K562 (cell line): ENCODE results near the gene SCNN1A. TPM values are rescaled to one million over a fixed set of nuclear protein-coding genes. Genes with fewer than 3 reads are reported as not detected.
A peak's percentile ranks its signal among the peaks of the same experiment; 100 is the strongest.

Experiments used
- BACH1 ChIP-seq: fragments of 200-800 bp; sonication (Bioruptor generic); IDR thresholded peaks from 2 replicates; pipeline ENCODE4 v1.6.1; 2016; ENCODE audit warnings: missing genetic modification characterization, missing compliant biosample characterization
- BRD4 ChIP-seq: fragments of 200-600 bp; sonication (generic); IDR thresholded peaks from 2 replicates; pipeline ENCODE4 v1.6.1; 2017; ENCODE audit warnings: inconsistent platforms
- CAMTA2 ChIP-seq: fragments of 250-450 bp; sonication (Bioruptor Pico); conservative IDR thresholded peaks from 2 replicates; pipeline ENCODE4 v1.5.1; 2022
- CTBP1 ChIP-seq: fragments of 450-650 bp; IDR thresholded peaks from 2 replicates; pipeline ENCODE4 v1.6.1; 2016; ENCODE audit warnings: borderline replicate concordance
- EP300 ChIP-seq: IDR thresholded peaks from 2 replicates; pipeline ENCODE4 v1.6.1; 2012; ENCODE audit warnings: low read length, improper control_type of control experiment
- ETV1 ChIP-seq: fragments of 450-650 bp; conservative IDR thresholded peaks from 2 replicates; pipeline ENCODE4 v1.6.1; 2016; ENCODE audit warnings: missing genetic modification characterization, control low read depth, low read depth, missing compliant biosample characterization
- HNRNPK ChIP-seq: fragments of 200-400 bp; formaldehyde crosslinking; IDR thresholded peaks from one replicate; pipeline ENCODE4 v1.6.1; 2018; ENCODE audit warnings: mild to moderate bottlenecking, low read depth, low read length; ENCODE audit not compliant: poor library complexity, severe bottlenecking
- MAFG ChIP-seq: fragments of 450-650 bp; conservative IDR thresholded peaks from 2 replicates; pipeline ENCODE4 v1.6.1; 2016; ENCODE audit warnings: missing genetic modification characterization, missing compliant biosample characterization
- MBD2 ChIP-seq: sonication (generic); IDR thresholded peaks from 2 replicates; pipeline ENCODE4 v1.6.1; 2016; ENCODE audit warnings: low read depth, borderline replicate concordance
- MTA1 ChIP-seq: fragments of 450-650 bp; IDR thresholded peaks from 2 replicates; pipeline ENCODE4 v1.6.1; 2017; ENCODE audit warnings: borderline replicate concordance
- NFRKB ChIP-seq: fragments of 450-650 bp; IDR thresholded peaks from 2 replicates; pipeline ENCODE4 v1.6.1; 2016; ENCODE audit warnings: low read depth
- PCBP1 ChIP-seq: fragments of 200-400 bp; formaldehyde crosslinking; IDR thresholded peaks from 2 replicates; pipeline ENCODE4 v1.6.1; 2018; ENCODE audit warnings: mild to moderate bottlenecking, low read depth, low read length; ENCODE audit not compliant: poor library complexity, severe bottlenecking
- POLR2A ChIP-seq: fragments of 450-650 bp; conservative IDR thresholded peaks from 2 replicates; pipeline ENCODE4 v1.6.1; 2016
- RNF2 ChIP-seq: sonication (generic); IDR thresholded peaks from 2 replicates; pipeline ENCODE4 v1.6.1; 2016
- ZKSCAN8 ChIP-seq: fragments of 200-800 bp; sonication (Bioruptor generic); IDR thresholded peaks from 2 replicates; pipeline ENCODE4 v1.6.1; 2016; ENCODE audit warnings: missing genetic modification characterization, missing compliant biosample characterization
- polyA plus RNA-seq, 8 experiments: library from polyadenylated mRNA; depleted of rRNA in 4 of 8; stranded (reverse) in 5 of 8; unstranded in 3 of 8; fragments of >200 nt; fragmentation: Nextera tagmentation in 2 of 8; fragmentation: Illumina TruSeq in 1 of 8; extraction: Ambion mirVana in 2 of 8; extraction: Trizol in 1 of 8; gene quantifications; 2 replicates each; pipeline versions ENCODE4 v1.2.1 to v1.2.3, GENCODE V29; 2011 to 2014; ENCODE audit warnings: inconsistent platforms in 1 of 8, missing spikeins in 1 of 8
- total RNA-seq, 7 experiments: library from RNA; depleted of rRNA in 6 of 7; stranded (reverse); fragments of >200 nt in 6 of 7; fragmentation: Illumina TruSeq in 2 of 7; extraction: Trizol in 2 of 7; gene quantifications; 2 replicates each; pipeline versions ENCODE4 v1.2.1 to v1.2.3, GENCODE V29; 2011 to 2021; ENCODE audit warnings: low replicate concordance in 1 of 7
- TF ChIP-seq, protein P1 (sequence below): IDR thresholded peaks from 2 replicates; pipeline ENCODE4 v1.6.1; 2014; ENCODE audit warnings: antibody characterized with exemption
- TF ChIP-seq, protein P2 (sequence below): fragments of 250-450 bp; sonication (Bioruptor Pico); IDR thresholded peaks from 2 replicates; pipeline ENCODE4 v1.4.0; 2020; ENCODE audit warnings: mild to moderate bottlenecking, moderate library complexity, borderline replicate concordance
- TF ChIP-seq, protein P3 (sequence below): fragments of 450-650 bp; IDR thresholded peaks from 2 replicates; pipeline ENCODE4 v1.6.1; 2014; ENCODE audit warnings: low read depth, mild to moderate bottlenecking, moderate library complexity, borderline replicate concordance
- TF ChIP-seq, protein P4 (sequence below): fragments of 250-450 bp; sonication (Bioruptor Pico); IDR thresholded peaks from 2 replicates; pipeline ENCODE4 v1.4.0; 2020; ENCODE audit warnings: mild to moderate bottlenecking
- TF ChIP-seq, protein P5 (sequence below), 2 experiments: fragments of 250-450 bp in 1 of 2; fragments of 450-650 bp in 1 of 2; sonication (Bioruptor Pico) in 1 of 2; IDR thresholded peaks; 2 replicates each; pipeline versions ENCODE4 v1.6.1 to v1.8.0; 2016 to 2021; ENCODE audit warnings: mild to moderate bottlenecking in 2 of 2, moderate library complexity in 2 of 2, missing compliant biosample characterization in 1 of 2, missing genetic modification characterization in 1 of 2

Gene SCNN1A
- total and polyA plus RNA-seq, 9 of the 15 experiments (the other 6 are each of a cell fraction or from before 2014, with no cell fraction given), result 0.15 to 0.49 (median 0.32) TPM; not detected in 5

DNA sequence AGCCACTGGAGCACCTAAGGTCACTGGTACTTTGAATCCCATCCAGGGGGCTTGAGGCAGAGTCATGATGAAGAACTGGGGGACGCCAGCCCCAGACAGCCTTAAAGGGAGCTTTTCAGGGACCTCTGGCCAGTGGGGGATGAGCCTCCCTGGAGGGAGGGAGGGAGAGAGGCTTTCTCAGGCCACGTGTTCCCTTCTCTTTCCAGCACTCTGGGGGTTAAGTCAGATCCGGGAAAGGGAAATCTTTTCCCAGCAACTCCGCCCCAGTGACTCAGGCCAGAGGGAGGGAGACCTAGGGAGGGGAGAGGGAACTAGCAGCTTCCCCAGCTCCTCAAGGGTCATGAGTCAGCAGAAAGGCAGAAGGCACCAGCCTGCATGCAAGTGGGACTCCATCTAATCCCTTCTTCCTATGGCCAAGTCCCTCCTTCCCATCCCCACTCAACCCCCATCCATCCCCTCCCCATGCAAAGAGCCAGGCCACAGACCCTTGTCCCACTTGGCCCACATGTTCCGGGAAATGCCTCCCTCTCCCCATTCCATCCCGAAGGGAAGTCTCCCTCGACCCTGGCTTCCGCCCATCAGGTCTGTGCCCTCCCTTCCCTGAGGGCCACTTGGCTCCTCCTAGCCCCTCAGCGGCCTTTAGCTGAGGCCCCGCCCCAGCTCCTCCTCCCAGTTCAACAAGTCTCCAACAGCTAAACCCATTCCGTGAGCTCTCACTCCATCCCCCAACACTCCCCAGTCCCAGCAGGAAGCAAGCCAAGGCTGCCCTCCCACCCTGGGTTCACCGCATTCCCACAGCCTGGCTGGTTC, 39.1 kb downstream of the SCNN1A start (continued):
- TF ChIP-seq, protein P1, sequence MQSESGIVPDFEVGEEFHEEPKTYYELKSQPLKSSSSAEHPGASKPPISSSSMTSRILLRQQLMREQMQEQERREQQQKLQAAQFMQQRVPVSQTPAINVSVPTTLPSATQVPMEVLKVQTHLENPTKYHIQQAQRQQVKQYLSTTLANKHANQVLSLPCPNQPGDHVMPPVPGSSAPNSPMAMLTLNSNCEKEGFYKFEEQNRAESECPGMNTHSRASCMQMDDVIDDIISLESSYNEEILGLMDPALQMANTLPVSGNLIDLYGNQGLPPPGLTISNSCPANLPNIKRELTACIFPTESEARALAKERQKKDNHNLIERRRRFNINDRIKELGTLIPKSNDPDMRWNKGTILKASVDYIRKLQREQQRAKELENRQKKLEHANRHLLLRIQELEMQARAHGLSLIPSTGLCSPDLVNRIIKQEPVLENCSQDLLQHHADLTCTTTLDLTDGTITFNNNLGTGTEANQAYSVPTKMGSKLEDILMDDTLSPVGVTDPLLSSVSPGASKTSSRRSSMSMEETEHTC, result 0 out of 2 replicates have a peak, but pooled peaks have one; percentile 19
- peak; percentile 94 for TF ChIP-seq BACH1 (tag)
- TF ChIP-seq CAMTA2 (CRISPR knock-in tag), result no peak
- TF ChIP-seq RNF2, result peak; percentile 17; the same call in 1 of the 2 replicates
- peak; percentile 76; the same call in 1 of the 2 replicates for TF ChIP-seq NFRKB
- peak; percentile 99 for TF ChIP-seq MAFG
- TF ChIP-seq, protein P2, sequence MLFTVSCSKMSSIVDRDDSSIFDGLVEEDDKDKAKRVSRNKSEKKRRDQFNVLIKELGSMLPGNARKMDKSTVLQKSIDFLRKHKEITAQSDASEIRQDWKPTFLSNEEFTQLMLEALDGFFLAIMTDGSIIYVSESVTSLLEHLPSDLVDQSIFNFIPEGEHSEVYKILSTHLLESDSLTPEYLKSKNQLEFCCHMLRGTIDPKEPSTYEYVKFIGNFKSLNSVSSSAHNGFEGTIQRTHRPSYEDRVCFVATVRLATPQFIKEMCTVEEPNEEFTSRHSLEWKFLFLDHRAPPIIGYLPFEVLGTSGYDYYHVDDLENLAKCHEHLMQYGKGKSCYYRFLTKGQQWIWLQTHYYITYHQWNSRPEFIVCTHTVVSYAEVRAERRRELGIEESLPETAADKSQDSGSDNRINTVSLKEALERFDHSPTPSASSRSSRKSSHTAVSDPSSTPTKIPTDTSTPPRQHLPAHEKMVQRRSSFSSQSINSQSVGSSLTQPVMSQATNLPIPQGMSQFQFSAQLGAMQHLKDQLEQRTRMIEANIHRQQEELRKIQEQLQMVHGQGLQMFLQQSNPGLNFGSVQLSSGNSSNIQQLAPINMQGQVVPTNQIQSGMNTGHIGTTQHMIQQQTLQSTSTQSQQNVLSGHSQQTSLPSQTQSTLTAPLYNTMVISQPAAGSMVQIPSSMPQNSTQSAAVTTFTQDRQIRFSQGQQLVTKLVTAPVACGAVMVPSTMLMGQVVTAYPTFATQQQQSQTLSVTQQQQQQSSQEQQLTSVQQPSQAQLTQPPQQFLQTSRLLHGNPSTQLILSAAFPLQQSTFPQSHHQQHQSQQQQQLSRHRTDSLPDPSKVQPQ, result no peak
- TF ChIP-seq MBD2, result peak; percentile 22; the same call in 1 of the 2 replicates
- peak; percentile 59 for TF ChIP-seq CTBP1
- peak; percentile 36 for TF ChIP-seq ETV1
- no peak for TF ChIP-seq ZKSCAN8 (CRISPR knock-in tag)
- TF ChIP-seq, protein P3, sequence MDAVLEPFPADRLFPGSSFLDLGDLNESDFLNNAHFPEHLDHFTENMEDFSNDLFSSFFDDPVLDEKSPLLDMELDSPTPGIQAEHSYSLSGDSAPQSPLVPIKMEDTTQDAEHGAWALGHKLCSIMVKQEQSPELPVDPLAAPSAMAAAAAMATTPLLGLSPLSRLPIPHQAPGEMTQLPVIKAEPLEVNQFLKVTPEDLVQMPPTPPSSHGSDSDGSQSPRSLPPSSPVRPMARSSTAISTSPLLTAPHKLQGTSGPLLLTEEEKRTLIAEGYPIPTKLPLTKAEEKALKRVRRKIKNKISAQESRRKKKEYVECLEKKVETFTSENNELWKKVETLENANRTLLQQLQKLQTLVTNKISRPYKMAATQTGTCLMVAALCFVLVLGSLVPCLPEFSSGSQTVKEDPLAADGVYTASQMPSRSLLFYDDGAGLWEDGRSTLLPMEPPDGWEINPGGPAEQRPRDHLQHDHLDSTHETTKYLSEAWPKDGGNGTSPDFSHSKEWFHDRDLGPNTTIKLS, result 0 out of 2 replicates have a peak, but pooled peaks have one; percentile 63
- peak; percentile 52 for TF ChIP-seq EP300
- peak; percentile 81 for TF ChIP-seq POLR2A
- TF ChIP-seq MTA1, result 0 out of 2 replicates have a peak, but pooled peaks have one; percentile 52
- TF ChIP-seq, protein P4, sequence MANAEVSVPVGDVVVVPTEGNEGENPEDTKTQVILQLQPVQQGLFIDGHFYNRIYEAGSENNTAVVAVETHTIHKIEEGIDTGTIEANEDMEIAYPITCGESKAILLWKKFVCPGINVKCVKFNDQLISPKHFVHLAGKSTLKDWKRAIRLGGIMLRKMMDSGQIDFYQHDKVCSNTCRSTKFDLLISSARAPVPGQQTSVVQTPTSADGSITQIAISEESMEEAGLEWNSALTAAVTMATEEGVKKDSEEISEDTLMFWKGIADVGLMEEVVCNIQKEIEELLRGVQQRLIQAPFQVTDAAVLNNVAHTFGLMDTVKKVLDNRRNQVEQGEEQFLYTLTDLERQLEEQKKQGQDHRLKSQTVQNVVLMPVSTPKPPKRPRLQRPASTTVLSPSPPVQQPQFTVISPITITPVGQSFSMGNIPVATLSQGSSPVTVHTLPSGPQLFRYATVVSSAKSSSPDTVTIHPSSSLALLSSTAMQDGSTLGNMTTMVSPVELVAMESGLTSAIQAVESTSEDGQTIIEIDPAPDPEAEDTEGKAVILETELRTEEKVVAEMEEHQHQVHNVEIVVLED, result no peak
- TF ChIP-seq BRD4, result 0 out of 2 replicates have a peak, but pooled peaks have one; percentile 8
- TF ChIP-seq HNRNPK, result no peak
- no peak for TF ChIP-seq PCBP1
- TF ChIP-seq, protein P5, sequence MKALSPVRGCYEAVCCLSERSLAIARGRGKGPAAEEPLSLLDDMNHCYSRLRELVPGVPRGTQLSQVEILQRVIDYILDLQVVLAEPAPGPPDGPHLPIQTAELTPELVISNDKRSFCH (CRISPR knock-in tag; IDR thresholded peaks at IDR 0.05), result no peak
- TF ChIP-seq, protein P5 (tag; IDR thresholded peaks at IDR 0.05), result 0 out of 2 replicates have a peak, but pooled peaks have one; percentile 7
